Measurements from ENCODE around the gene PALB2.
"Not testable (repeated sequence)": the region's sequence is repeated elsewhere in the genome, so short reads cannot be mapped to it uniquely, and the experiment has no call there.

Gene PALB2

GRCh38 chr16:23642246-23642774 lies 1.2 kb upstream of the PALB2 start:
- no peak for DNase-seq (ENCODE audit: low spot score)

- peak; percentile 15 for DNase-seq (ENCODE audit: low spot score)
Observed at GRCh38 chr16:23640615-23640930, 537 bp downstream of the PALB2 start.

GRCh38 chr16:23635958-23636357 lies 5.2 kb downstream of the PALB2 start:
- DNase-seq (ENCODE audit: low spot score), result no peak

- DNase-seq (ENCODE audit: low spot score), result no peak
Observed at GRCh38 chr16:23634461-23635036, 6.6 kb downstream of the PALB2 start.

GRCh38 chr16:23631874-23632273 lies 9.2 kb downstream of the PALB2 start:
- DNase-seq (ENCODE audit: low spot score), result not testable (repeated sequence)

- no peak for DNase-seq (ENCODE audit: low spot score)
Observed at GRCh38 chr16:23629516-23629915, 11.6 kb downstream of the PALB2 start.

GRCh38 chr16:23624092-23624491 lies 17.0 kb downstream of the PALB2 start:
- DNase-seq (ENCODE audit: low spot score), result no peak

GRCh38 chr16:23615805-23616204 lies 25.3 kb downstream of the PALB2 start:
- no peak for DNase-seq (ENCODE audit: low spot score)

- DNase-seq (ENCODE audit: low spot score), result no peak
Observed at GRCh38 chr16:23611936-23612335, 29.2 kb downstream of the PALB2 start.

GRCh38 chr16:23610905-23611304 lies 30.2 kb downstream of the PALB2 start:
- DNase-seq (ENCODE audit: low spot score), result not testable (repeated sequence)

GRCh38 chr16:23609929-23610328 lies 31.2 kb downstream of the PALB2 start:
- no peak for DNase-seq (ENCODE audit: low spot score)

- no peak for DNase-seq (ENCODE audit: low spot score)
Observed at GRCh38 chr16:23608194-23608593, 32.9 kb downstream of the PALB2 start.

GRCh38 chr16:23607726-23608125 lies 33.4 kb downstream of the PALB2 start:
- DNase-seq (ENCODE audit: low spot score), result no peak

- DNase-seq (ENCODE audit: low spot score), result peak; percentile 16
Observed at GRCh38 chr16:23597003-23597756, 43.9 kb downstream of the PALB2 start.

GRCh38 chr16:23595951-23596720 lies 45.0 kb downstream of the PALB2 start, which contains the start of gene NDUFAB1:
TSS of gene NDUFAB1 (minus strand) at chr16:23596316. CDS start at chr16:23596290, 26 bp downstream.
- DNase-seq (ENCODE audit: low spot score), result peak; percentile 70

GRCh38 chr16:23595246-23595950 lies 45.7 kb downstream of the PALB2 start:
- no peak for DNase-seq (ENCODE audit: low spot score)

- DNase-seq (ENCODE audit: low spot score), result no peak
Observed at GRCh38 chr16:23594186-23594585, 46.9 kb downstream of the PALB2 start.

- DNase-seq (ENCODE audit: low spot score), result no peak
Observed at GRCh38 chr16:23590181-23590580, 50.9 kb downstream of the PALB2 start.

- DNase-seq (ENCODE audit: low spot score), result no peak
Observed at GRCh38 chr16:23587726-23588125, 53.4 kb downstream of the PALB2 start.

- DNase-seq (ENCODE audit: low spot score), result no peak
Observed at GRCh38 chr16:23584186-23585076, 56.7 kb downstream of the PALB2 start.

- DNase-seq (ENCODE audit: low spot score), result not testable (repeated sequence)
Observed at GRCh38 chr16:23583271-23583670, 57.8 kb downstream of the PALB2 start.
